ENCODE results near the gene ALG12.

The ALG12 gene

DNA sequence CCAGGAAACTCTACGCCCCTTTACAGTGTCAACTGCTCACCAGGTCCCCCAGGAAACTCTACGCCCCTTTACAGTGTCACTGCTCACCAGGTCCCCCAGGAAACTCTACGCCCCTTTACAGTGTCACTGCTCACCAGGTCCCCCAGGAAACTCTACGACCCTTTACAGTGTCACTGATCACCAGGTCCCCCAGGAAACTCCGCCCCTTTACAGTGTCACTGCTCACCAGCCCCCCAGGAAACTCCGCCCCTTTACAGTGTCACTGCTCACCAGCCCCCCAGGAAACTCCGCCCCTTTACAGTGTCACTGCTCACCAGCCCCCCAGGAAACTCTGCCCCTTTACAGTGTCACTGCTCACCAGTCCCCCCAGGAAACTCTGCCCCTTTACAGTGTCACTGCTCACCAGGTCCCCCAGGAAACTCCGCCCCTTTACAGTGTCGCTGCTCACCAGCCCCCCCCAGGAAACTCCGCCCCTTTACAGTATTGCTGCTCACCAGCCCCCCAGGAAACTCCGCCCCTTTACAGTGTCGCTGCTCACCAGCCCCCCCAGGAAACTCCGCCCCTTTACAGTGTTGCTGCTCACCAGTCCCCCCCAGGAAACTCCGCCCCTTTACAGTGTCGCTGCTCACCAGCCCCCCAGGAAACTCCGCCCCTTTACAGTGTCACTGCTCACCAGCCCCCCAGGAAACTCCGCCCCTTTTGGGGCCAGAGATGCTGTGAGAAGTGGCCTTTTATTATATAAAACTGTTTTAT, 27.0 kb upstream of the ALG12 start:
- peak; percentile 40 for DNase-seq (ENCODE audit: low read depth)

DNA sequence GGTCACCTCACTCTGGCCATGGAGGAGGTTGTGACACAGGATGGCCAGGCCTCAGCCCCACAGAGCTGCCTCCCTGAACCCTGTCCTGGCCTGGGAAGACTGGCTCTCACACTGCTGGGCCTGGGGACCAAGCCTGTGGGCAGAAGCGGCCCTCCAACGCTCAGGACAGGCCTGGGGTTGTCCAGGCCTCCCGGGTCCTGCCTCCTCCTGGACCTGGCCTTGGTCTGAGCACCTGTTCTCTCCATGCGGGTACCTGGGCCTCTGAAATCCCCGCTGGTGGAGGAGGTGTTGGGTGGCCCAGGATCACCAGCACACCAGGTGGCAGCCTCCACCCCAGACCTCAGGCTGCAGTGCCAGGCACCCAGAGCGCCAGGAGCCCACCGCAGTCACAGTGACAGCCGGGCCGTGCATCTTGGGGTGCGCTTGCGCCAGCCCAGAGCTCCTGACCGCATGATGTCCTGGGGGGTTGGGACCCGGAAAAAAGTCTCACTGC, 26.2 kb upstream of the ALG12 start:
- DNase-seq (ENCODE audit: low read depth) = no peak

DNA sequence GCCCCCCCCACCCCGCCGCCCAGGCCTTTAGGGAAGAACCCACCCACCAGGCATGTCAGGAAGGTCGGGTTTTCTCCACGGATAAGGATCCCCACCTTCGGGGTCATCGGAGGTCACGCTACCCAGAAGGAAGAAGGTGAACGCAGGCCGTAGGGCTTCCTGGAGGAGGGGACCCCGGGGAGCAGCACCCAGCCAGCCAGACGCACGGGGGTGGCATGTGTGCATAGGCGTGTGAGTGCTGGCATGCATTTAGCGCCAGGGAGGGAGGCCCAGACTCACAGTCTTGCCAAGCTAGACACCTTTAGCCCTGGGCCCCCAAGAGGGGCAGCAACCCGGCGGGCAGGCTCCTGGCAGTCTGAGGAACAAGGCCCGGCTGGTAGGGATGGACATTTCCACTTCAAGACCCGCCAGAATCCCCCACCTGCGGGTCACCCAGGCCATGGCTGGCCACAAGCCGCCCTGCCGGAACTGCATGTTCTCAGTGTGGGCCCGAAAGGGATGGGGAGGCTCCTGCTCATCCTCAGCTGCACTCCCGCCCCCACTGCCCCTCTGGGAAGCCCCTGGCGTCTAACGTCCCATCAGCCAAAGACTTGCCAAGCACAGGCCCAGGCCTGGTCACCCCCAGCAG, 25.6 kb upstream of the ALG12 start:
- no peak for DNase-seq (ENCODE audit: low read depth)

DNA sequence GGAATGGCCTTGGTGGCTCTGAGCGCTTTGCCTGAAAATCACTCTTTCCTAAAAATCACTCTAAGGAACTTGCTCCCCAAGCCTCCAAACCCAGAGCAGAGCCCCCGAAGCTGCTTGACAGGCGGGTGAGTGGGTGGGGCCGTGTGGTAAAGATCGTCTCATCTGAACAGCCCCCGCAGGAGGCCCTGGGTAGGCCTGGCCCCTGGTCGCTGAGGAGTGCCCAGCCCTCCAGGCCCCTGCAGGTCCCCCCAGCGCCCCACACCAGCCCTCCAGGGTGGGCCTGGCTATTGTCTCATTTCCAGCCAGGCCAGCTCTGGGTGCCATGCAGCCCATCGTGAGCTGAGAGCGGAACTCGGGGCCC, 25.1 kb upstream of the ALG12 start:
- no peak for DNase-seq (ENCODE audit: low read depth)

DNA sequence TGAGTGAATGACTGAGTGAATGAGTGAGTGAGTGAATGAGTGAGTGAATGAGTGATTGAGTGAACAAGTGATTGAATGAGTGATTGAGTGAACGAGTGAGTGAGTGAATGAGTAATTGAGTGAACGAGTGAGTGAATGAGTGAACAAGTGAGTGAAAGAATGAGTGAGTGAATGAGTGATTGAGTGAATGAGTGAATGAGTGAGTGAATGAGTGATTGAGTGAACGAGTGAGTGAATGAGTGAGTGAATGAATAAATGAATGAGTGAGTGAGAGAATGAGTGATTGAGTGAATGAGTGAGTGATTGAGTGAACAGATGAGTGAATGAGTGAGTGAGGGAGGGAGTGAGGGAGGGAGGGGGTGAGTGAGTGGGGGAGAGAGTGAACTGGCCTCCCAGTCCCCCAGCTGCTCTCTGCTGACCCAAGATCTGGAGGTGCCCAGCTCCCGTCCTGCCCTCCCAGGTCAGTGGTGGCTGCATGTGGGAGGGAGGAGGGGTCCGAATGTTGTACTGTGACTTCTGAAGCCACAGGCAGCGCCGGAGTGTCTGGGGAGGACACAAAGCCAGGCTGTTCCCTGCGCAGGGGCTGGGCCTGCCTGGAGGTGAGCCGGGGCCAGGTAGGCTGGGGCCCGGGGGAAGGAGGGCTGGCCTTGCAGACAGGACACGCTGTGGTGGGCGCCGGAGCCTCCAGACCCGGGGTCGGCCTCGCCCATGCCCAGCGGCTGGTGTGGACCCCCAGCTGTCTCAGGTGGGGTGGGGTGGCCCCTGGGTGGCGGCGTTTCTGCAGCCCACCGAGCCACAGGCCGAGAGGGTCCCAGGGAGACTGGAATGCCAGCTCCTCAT, 24.5 kb upstream of the ALG12 start:
- no peak for DNase-seq (ENCODE audit: low read depth)

DNA sequence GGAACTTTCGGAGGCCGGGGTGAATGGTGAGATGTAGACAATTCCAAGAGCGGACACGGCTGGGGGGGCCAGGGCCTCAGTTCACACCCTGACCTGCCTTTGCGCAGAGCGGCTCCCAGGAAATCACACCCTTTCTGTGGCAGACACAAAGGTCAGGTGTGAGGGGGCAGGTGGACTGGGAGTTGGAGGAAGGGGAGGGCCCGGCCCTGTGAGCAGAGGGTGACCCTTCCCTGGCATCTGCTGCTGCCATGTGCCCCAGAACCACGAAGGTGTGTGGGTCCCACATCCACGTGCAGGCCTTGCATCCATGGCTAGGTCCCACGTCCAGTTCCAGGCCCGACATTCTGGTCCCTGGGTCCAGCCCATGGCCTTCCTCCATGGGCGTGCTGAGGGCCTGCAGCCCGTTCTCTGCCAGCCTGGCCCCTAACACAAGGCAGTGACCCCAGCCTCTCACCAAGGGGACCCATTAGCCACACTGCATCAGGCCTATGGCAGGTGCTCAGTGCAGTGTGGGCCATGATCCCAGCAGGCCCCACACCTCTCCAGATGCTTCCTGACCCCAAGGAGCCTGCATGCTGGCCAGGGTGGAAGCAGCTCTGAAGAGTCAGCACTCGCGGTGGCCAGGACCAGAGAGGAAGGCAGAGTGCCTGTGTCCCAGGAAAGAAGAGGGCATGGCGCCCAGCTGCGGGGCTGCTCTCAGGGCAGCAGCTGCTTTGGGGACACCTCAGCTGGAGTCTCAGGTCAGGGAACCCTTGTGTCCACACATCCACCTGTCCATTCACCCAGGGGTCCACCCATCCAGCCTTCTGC, 23.5 kb upstream of the ALG12 start:
- no peak for DNase-seq (ENCODE audit: low read depth)

DNA sequence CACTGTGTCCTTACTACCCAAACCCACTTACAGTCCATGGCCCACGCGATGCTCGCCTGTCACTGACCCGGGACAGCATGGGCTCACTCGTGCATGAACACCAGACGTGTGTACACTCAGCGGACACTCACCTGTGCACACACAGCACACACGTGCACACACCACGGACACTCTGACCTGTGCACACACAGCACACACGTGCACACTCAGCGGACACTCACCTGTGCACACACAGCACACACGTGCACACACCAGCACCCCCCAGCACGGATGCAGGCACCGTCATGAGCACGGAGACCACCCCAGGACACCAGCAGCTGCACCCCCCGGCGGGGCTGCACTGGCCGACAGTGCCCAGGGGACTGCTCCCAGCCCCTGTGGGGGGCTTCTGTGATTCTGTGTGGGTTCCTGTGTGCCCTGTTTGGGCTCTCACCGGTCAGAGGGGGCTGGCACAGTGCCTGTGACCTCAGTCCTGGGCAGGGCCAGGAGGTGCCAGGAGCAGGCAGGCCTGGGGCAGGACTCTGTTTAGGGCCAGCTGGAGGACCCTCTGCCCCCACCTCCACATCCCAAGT, 20.4 kb upstream of the ALG12 start:
- no peak for DNase-seq (ENCODE audit: low read depth)

DNA sequence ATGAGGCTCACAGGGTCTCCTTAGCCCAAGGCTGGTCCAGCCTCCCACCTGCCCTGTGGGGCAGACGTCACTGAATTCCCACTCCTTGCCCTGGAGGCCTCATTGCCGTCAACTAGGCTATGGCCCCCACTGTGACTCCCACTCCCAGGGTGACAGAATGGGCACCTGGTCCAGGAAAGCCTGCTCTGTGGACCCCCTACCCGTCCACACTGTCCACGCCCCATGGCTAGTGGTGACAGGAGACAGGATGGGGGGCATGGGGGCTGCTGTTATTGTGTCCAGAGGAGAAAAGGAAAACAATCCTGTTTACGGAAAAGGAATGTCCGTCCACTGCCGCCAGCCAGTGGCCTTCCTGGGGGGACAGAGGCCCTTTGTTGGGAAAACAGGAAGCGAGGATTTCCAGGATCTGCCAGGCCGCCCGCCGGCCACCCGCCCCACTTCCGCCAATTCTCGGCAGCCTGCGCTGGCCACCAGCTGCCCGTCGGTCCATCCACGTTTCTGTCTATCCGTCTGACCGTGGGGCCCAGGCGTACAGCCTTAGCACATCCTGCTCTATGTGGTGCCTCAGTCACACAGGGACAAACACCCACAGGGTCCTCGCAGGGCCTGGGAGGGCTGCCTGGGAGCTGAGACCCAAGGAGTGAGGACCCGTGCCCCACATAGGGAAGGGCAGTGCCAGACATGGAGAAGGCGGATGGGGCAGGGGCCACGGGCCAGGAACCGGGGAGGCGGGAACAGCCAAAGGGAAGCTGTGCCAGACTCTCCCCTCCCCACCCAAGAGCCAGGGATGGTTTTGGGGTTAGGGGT, 19.7 kb upstream of the ALG12 start:
- no peak for DNase-seq (ENCODE audit: low read depth)

DNA sequence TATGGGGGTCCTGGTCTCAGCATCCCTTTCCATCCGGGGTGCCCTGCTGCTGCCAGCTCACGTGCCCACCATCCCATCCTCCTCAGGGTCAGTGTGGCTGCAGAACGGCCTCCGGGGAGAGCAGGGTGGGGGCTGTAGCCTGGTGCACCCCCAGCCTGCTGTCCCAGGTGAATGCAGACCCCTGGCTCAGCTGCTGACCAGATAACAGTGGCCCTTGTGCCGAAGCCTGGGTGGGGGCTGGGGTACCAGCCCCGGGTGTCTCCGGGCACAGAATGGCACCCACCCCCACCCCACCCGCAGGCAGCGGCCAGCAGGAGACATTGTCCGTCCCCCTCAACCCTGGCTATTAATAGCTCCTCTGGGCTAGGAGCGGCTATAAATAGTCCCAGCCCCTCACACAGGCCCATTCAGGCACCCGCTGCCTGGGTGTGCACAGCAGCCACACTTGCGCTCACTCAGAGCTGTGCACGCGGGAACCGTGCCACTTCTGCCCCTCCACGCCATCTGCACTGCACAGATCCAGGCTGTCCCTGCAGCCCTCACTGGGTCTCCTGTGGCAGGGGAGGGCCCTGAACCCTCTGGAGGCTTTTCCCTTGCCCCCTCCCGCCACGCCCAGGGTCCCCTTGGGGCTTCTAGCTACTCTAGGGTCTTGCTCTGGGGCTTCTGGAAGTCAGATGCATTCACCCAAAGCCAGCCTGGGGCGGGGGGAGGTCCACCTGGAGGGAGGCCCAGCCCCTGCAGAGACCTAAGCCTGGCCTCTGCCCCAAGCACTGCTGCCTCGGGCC, 18.9 kb upstream of the ALG12 start:
- DNase-seq (ENCODE audit: low read depth) = no peak

DNA sequence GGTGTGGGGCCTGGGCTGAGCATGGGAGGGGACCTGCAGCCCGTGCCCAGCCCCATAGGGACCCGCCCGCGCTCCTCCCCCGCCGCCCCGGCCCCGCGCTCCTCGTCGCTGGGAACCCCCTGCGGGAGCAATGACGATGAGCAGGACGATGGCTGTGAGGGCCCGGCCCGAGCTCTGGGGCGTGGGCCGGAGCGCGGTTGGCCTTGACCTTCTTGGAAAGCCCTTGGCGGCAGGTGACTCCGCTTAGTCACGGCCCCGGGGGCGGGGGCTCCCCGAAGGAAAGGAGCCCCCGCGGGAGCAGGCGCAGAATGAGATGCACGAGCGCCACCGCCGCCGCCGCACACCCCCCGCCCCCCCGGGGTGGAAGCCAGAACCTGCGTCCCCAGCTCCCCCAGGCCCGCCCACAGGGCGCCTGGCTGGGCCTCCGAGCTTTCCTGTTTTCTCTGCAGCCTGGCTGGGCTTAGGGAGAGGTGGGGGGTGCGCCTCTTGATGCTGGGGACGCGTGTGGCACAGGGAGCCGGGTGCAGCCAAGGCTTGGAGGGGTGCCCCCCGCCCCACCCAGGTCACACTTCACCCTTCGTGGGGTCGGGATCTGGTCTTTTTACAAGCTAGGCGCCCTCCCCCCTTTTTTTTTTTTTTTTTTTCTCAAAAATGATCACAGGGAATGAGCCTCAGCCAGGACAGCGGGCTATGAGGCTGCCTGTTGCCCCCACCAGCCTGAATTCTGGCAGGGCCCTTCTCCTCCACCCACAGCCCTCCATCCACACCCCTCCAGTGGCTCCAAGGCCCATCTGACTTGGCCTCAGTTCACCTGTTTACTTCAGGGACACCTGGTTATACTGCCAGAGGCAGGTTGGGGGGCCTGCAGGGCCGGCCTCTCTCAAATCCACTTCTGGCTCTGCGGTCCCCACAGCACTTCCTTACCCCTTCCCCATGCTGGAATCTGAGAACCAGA, 18.1 kb upstream of the ALG12 start:
- DNase-seq (ENCODE audit: low read depth) = peak; percentile 93

DNA sequence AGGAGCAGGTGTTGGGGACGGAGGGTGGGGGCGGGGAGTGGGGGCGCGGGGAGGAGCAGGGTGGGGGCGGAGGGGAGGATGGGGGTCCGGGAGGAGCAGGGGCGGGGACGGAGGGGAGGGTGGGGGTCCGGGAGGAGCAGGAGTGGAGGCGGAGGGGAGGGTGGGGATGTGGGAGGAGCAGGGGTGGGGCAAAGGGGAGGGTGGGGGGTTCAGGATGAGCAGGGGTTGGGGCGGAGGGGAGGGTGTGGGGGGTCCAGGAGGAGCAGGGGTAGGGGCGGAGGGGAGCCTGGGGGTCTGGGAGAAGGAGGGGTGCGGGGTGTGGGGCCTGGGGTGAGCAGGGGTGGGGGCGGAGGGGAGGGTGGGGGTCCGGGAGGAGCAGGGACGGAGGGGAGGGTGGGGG, 17.3 kb upstream of the ALG12 start:
- no peak for DNase-seq (ENCODE audit: low read depth)

DNA sequence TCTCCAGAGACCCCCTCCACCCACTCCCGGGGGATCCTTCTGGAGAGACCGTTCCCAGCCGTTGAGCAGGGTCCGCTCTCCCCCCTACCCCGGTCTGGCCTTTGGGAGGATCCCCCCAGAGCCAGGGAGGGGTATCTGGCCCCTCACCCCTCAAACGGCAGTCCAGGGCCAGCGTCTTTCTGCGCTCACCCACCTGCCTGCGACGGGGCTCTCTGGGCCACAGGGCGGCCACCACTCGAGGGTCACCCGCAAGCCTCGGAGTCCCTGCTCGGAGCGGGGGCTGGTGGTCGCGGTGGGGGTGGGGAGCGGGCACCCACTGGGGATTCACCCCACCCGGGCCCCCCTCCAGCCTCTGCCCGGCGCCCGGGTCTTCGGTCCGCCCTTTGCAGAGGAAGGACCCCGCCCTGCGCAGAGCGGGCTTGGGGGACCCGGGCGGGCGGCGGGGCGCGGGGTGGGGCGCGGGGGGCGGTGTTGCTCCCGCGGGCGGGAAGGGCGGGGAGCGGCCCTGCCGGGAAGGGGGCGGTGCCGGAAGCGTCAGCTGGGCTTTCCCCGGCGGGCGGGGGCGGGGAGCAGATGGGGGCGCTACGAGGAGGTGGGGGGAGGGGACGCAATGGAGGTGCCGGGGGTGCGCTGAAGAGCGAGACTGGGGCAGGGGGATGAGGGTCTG, 16.8 kb upstream of the ALG12 start:
- peak; percentile 81 for DNase-seq (ENCODE audit: low read depth)

DNA sequence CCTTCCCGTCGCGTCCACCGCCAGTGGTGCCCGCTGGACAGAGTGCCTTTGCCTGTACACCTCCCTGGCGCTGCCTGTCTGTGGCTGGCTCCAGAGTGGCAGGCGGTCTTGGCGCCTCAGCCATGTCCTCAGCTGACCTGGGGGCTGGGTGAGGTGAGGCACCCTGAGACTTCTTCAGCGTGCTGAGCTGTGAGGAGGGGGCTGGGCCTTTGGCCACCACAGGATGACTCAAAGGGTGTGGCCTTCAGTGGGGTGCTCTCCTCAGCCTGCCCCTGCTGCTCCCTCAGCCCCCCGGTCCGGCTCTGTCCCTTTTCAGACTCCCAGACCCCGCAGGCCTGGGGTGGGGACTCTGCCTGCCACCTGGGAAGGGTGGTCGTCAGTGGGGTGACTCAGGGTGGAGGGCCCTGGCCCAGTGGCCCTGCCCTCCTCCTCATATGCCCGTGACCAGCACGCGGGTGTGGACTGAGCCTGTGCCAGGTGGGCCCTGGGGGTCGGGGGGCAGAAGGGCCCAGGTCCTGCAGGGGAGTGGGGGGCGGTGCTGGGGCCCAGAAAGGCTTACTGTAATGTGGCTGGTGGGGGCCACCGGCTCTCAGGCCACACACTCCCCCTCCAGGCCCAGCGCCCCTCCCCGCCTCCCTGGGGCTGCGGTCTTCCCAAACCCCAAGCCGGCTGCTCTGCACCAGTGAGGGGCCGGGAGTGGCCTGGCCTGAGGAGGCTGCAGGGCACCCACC, 16.1 kb upstream of the ALG12 start:
- no peak for DNase-seq (ENCODE audit: low read depth)

DNA sequence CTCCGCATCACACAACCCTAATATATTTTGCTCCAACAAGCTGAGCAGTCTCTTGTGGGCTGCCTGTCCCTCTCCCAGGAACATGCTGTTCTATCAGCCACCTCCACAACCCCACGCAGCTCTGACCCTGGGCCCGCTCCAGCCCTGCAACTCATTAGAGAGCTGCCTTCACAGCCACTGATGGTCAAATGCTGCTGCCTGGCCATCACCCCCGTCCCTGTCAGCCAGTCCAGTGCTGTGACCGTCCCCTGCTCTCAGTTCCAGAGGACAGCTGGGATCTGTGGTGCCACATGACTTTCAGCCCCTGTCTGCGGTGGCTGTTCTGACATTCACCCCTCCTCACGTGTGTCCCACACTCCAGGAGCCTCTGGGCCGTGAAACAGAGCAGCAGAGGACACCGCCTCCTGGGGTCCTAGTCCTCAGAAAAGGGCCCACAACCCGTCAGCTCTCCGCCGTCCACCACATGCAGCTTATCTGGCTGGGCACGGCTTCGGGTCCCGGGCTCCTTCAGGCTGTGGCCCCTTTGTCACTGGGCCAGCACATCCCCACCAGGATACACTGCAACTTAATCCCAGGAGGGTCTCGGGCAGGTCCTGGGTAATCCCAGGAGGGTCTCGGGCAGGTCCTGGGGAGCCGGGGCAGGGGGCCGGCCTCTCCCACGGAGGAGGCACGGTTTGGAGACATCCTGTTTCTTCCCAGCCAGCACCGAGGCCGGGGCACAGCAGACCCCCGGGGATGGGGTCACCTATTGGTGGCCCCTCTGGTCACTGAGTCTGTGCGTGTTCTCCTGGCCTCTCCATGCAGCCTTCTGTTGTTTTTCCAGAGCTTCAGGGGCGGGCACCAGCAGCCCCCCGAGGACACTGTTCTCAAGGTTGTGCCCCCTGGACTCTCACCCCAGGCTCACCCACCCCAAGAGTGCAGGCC, 15.3 kb upstream of the ALG12 start:
- DNase-seq (ENCODE audit: low read depth) = no peak

DNA sequence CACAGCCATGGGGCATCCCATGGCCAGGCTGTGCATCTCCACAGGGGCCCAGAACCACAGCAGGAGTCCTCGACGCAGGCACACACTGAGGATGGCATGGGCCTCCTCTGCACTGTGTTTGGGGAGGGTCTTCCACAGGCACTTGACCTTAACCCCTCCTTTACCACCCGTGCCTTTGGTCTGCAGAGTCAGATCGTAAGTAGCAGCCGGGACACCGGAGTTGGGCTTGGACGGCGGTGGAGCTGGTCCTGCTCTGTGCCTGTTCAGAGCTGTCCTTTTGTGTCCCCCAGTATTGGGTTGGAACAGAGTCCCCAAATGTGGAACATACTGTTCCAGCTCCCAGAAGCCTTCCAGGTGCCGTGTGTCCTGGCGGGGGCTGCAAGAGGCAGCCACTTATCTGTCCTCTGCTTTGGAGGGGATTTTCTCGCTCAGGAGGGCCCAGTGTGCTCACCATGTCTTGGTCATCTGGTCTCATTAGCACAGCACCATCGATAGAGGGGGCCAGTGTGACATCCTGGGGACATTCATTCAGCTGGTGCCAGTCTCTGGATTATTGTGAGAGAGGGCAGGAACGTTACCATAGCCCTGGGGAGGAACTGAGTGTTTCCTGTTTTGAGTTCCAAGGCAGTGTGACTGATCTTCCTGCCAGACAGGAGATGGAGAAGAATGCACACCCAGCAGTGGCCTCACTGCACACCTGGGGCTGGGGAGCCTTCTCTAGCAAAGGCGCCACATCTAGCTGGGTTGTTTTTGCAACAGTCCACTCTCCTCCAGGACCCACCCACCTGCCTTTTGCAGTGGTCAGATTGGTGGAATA, 12.6 kb upstream of the ALG12 start:
- no peak for DNase-seq (ENCODE audit: low read depth)
